H9 (cell line): ENCODE results near the gene OAS2. TPM values are rescaled to one million over a fixed set of nuclear protein-coding genes. Genes with fewer than 3 reads are reported as not detected.

ENCODE experiments used
- DNase-seq: peaks from one replicate; pipeline ENCODE4 v3.0.0-alpha.2; 2017
- H2AFZ ChIP-seq: one replicate; pipeline ENCODE4 v1.6.1; 2013; ENCODE audit warnings: mild to moderate bottlenecking, low read length, control low read depth, moderate library complexity
- H2AK5ac ChIP-seq: 2 replicates; pipeline ENCODE4 v1.6.1; 2013; ENCODE audit warnings: low read length, control low read depth, mixed read lengths; ENCODE audit not compliant: insufficient read length
- H2BK120ac ChIP-seq: one replicate; pipeline ENCODE4 v1.6.1; 2013; ENCODE audit warnings: low read depth, mild to moderate bottlenecking, low read length, control low read depth, inconsistent platforms; ENCODE audit not compliant: poor library complexity, severe bottlenecking
- H2BK12ac ChIP-seq: 2 replicates; pipeline ENCODE4 v1.6.1; 2013; ENCODE audit warnings: low read length, control low read depth, mixed read lengths, low read depth; ENCODE audit not compliant: insufficient read length
- H2BK15ac ChIP-seq: 2 replicates; pipeline ENCODE4 v1.6.1; 2013; ENCODE audit warnings: low read depth, low read length, control low read depth
- H2BK20ac ChIP-seq: one replicate; pipeline ENCODE4 v1.6.1; 2013; ENCODE audit warnings: low read depth, mild to moderate bottlenecking, low read length, control low read depth, inconsistent platforms; ENCODE audit not compliant: poor library complexity, severe bottlenecking
- H2BK5ac ChIP-seq: 2 replicates; pipeline ENCODE4 v1.6.1; 2013; ENCODE audit warnings: low read length, control low read depth, mixed read lengths; ENCODE audit not compliant: insufficient read length
- H3K14ac ChIP-seq: 2 replicates; pipeline ENCODE4 v1.6.1; 2013; ENCODE audit warnings: low read length, control low read depth; ENCODE audit not compliant: insufficient read depth
- H3K18ac ChIP-seq: 2 replicates; pipeline ENCODE4 v1.6.1; 2013; ENCODE audit warnings: low read depth, mild to moderate bottlenecking, mixed read lengths, low read length, control low read depth; ENCODE audit not compliant: insufficient read length
- H3K23ac ChIP-seq: 2 replicates; pipeline ENCODE4 v1.6.1; 2013; ENCODE audit warnings: low read length, control low read depth, mixed read lengths, low read depth; ENCODE audit not compliant: insufficient read length
- H3K23me2 ChIP-seq: 2 replicates; pipeline ENCODE4 v1.6.1; 2013; ENCODE audit warnings: low read depth, mild to moderate bottlenecking, mixed read lengths, low read length, control low read depth; ENCODE audit not compliant: insufficient read length, poor library complexity, severe bottlenecking
- H3K27ac ChIP-seq: 2 replicates; pipeline ENCODE4 v1.5.1; 2013; ENCODE audit warnings: low read length, control low read depth, mixed read lengths, low read depth; ENCODE audit not compliant: insufficient read length
- H3K27me3 ChIP-seq: 2 replicates; pipeline ENCODE4 v1.6.1; 2013; ENCODE audit warnings: low read length, control low read depth, inconsistent platforms; ENCODE audit not compliant: insufficient read depth
- H3K4ac ChIP-seq: 2 replicates; pipeline ENCODE4 v1.6.1; 2013; ENCODE audit warnings: low read depth, mild to moderate bottlenecking, control low read depth, inconsistent platforms, low read length, moderate library complexity
- H3K4me1 ChIP-seq: 2 replicates; pipeline ENCODE4 v1.6.1; 2013; ENCODE audit warnings: low read length, control low read depth, inconsistent platforms; ENCODE audit not compliant: insufficient read depth
- H3K4me2 ChIP-seq: 2 replicates; pipeline ENCODE4 v1.6.1; 2013; ENCODE audit warnings: low read length, control low read depth, mixed read lengths; ENCODE audit not compliant: insufficient read length, insufficient read depth
- H3K56ac ChIP-seq: 2 replicates; pipeline ENCODE4 v1.6.1; 2013; ENCODE audit warnings: low read depth, mild to moderate bottlenecking, mixed read lengths, low read length, control low read depth; ENCODE audit not compliant: insufficient read length
- H3K79me1 ChIP-seq: 2 replicates; pipeline ENCODE4 v1.6.1; 2013; ENCODE audit warnings: low read depth, mild to moderate bottlenecking, moderate library complexity, low read length, control low read depth, inconsistent platforms; ENCODE audit not compliant: insufficient read depth, poor library complexity, severe bottlenecking
- H3K79me2 ChIP-seq: 2 replicates; pipeline ENCODE4 v1.6.1; 2013; ENCODE audit warnings: low read length, control low read depth, inconsistent platforms; ENCODE audit not compliant: insufficient read depth
- H3K9ac ChIP-seq: 2 replicates; pipeline ENCODE4 v1.6.1; 2013; ENCODE audit warnings: low read length, control low read depth, mixed read lengths; ENCODE audit not compliant: insufficient read length; ENCODE audit errors: extremely low read depth
- H3K9me3 ChIP-seq: one replicate; pipeline ENCODE4 v1.6.1; 2013; ENCODE audit warnings: low read depth, low read length, inconsistent platforms; ENCODE audit not compliant: control insufficient read depth
- H3T11ph ChIP-seq: one replicate; pipeline ENCODE4 v1.6.1; 2013; ENCODE audit warnings: mild to moderate bottlenecking, low read length, control low read depth, inconsistent platforms
- H4K20me1 ChIP-seq: one replicate; pipeline ENCODE4 v1.6.1; 2013; ENCODE audit not compliant: control insufficient read depth, insufficient read length, insufficient read depth
- H4K5ac ChIP-seq: 2 replicates; pipeline ENCODE4 v1.6.1; 2013; ENCODE audit warnings: low read depth, mild to moderate bottlenecking, mixed read lengths, low read length, control low read depth; ENCODE audit not compliant: insufficient read length
- H4K8ac ChIP-seq: replicated peaks from 2 replicates; pipeline ENCODE4 v1.6.1; 2013; ENCODE audit warnings: low read length, control low read depth, mixed read lengths, low read depth; ENCODE audit not compliant: insufficient read length
- H4K91ac ChIP-seq: 2 replicates; pipeline ENCODE4 v1.6.1; 2013; ENCODE audit warnings: low read depth, mild to moderate bottlenecking, moderate library complexity, mixed read lengths, low read length, control low read depth; ENCODE audit not compliant: insufficient read length
- H3K27ac Mint-ChIP-seq, 3 experiments: 2 replicates in 2 of 3; 3 replicates in 1 of 3; pipeline ENCODE4 v1.8.0; 2020 to 2021; ENCODE audit warnings: mixed read lengths in 3 of 3, mild to moderate bottlenecking in 1 of 3, moderate library complexity in 1 of 3
- H3K27me3 Mint-ChIP-seq: 2 replicates; pipeline ENCODE4 v1.8.0; 2021; ENCODE audit warnings: low read depth, mild to moderate bottlenecking, moderate library complexity, mixed read lengths
- H3K36me3 Mint-ChIP-seq, 3 experiments: 2 replicates in 2 of 3; 3 replicates in 1 of 3; pipeline ENCODE4 v1.8.0; 2020 to 2021; ENCODE audit warnings: low read depth in 3 of 3, mixed read lengths in 3 of 3; ENCODE audit not compliant: insufficient read depth in 1 of 3
- H3K4me1 Mint-ChIP-seq, 2 experiments: 2 replicates each; pipeline ENCODE4 v1.8.0; 2020; ENCODE audit warnings: mixed read lengths in 2 of 2
- H3K4me3 Mint-ChIP-seq, 2 experiments: 2 replicates in 1 of 2; 3 replicates in 1 of 2; pipeline ENCODE4 v1.8.0; 2020 to 2021; ENCODE audit warnings: mild to moderate bottlenecking in 2 of 2, mixed read lengths in 2 of 2, moderate library complexity in 1 of 2
- H3K9me3 Mint-ChIP-seq, 2 experiments: 2 replicates in 1 of 2; 3 replicates in 1 of 2; pipeline ENCODE4 v1.8.0; 2020; ENCODE audit warnings: mild to moderate bottlenecking in 2 of 2, mixed read lengths in 2 of 2, moderate library complexity in 1 of 2
- WGBS: extraction: QIAGEN DNeasy Blood & Tissue Kit; methylation state at CpG from one replicate; pipeline ENCODE4 v1.1.7; 2013; ENCODE audit warnings: missing lambda C conversion rate, low lambda C conversion rate, mixed read lengths; ENCODE audit not compliant: insufficient read length; ENCODE audit errors: extremely low coverage; 5-methylcytosine and 5-hydroxymethylcytosine counted together
- total RNA-seq: library from RNA; stranded (reverse); gene quantifications from 2 replicates; pipeline ENCODE4 v1.2.1, GENCODE V29; 2021
- TF ChIP-seq, protein P1 (sequence below): fragments of 200-600 bp; sonication (generic); conservative IDR thresholded peaks from 3 replicates; pipeline ENCODE4 v1.8.0; 2021; ENCODE audit warnings: antibody characterized with exemption, mild to moderate bottlenecking

The OAS2 gene
- total RNA-seq, 1 experiment from 2014 or later: not detected

GRCh38 chr12:113010701-113011100 is 32.4 kb downstream of the OAS2 start:
- Mint-ChIP-seq H3K4me1 (0 out of 4 replicates have a peak, but pooled peaks cover 0 to 2% of the 10 kb centered on the region in 2 experiments), H3K27me3 (peaks cover 34% of the 10 kb centered on the region), H3K36me3 (peaks cover 3 to 4% (median 3%) of the 10 kb centered on the region in 3 experiments; a peak in 3 of 7 replicates), H3K4me3 (no peak overlapping the region), H3K9me3 (peaks cover 8 to 12% of the 10 kb centered on the region in 2 experiments; a peak in 4 of 5 replicates), H3K27ac (no peak overlapping the region)
- Histone ChIP-seq H2BK5ac (no peak overlapping the region), H3K56ac (no peak overlapping the region), H2AFZ (no peak overlapping the region), H3K79me2 (no peaks in the 10 kb centered on the region), H2BK12ac (no peak overlapping the region), H2BK120ac (no peak overlapping the region), H3K4me2 (no peak overlapping the region), H3K23me2 (no peaks in the 10 kb centered on the region), H3K27me3 (no peaks in the 10 kb centered on the region), H3K18ac (no peak overlapping the region), H3K9ac (no peak overlapping the region), H4K20me1 (no peaks in the 10 kb centered on the region), H3K79me1 (no peaks in the 10 kb centered on the region), H4K91ac (no peak overlapping the region), H3T11ph (no peak overlapping the region), H4K8ac (no peak overlapping the region), H3K14ac (no peak overlapping the region), H4K5ac (no peak overlapping the region), H3K4ac (no peak overlapping the region), H2BK20ac (no peak overlapping the region), H3K4me1 (no peaks in the 10 kb centered on the region), H3K9me3 (peaks cover 7% of the 10 kb centered on the region), H3K23ac (no peak overlapping the region), H2BK15ac (no peak overlapping the region), H3K27ac (no peak overlapping the region), H2AK5ac (no peak overlapping the region)
- DNase-seq: no peak
- WGBS: no CpG with 5 or more reads among the region's 2 CpGs
- TF ChIP-seq, protein P1, sequence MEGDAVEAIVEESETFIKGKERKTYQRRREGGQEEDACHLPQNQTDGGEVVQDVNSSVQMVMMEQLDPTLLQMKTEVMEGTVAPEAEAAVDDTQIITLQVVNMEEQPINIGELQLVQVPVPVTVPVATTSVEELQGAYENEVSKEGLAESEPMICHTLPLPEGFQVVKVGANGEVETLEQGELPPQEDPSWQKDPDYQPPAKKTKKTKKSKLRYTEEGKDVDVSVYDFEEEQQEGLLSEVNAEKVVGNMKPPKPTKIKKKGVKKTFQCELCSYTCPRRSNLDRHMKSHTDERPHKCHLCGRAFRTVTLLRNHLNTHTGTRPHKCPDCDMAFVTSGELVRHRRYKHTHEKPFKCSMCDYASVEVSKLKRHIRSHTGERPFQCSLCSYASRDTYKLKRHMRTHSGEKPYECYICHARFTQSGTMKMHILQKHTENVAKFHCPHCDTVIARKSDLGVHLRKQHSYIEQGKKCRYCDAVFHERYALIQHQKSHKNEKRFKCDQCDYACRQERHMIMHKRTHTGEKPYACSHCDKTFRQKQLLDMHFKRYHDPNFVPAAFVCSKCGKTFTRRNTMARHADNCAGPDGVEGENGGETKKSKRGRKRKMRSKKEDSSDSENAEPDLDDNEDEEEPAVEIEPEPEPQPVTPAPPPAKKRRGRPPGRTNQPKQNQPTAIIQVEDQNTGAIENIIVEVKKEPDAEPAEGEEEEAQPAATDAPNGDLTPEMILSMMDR: no peak
